Measurements from ENCODE around the gene CNGB1. TPM values are rescaled to one million over a fixed set of nuclear protein-coding genes. Genes with fewer than 3 reads are reported as not detected.

The CNGB1 gene
- total RNA-seq, 1 experiment from 2014 or later, result not detected

- DNase-seq (ENCODE audit: low read depth, low spot score) (peak; percentile 77), ATAC-seq (peak; percentile 87)
- ChIA-PET RAD21 (ENCODE audit: low non-redundant PET in 1 of 2, low total read pairs in 2 of 2, uncharacterized antibody in 2 of 2, unreplicated experiment in 2 of 2) (no interaction called here), POLR2A (interaction anchor here (1.0 kb wide), 1 partner anchor 266 kb away, joined by 4 read pairs; no protein-coding TSS in a partner anchor), CTCF (interaction anchor here (0.6 to 1.0 kb wide), 6 partner anchors 12 to 425 kb away, joined by 3 to 8 read pairs (median 4); no protein-coding TSS in a partner anchor)
- intact Hi-C loops (cut with micrococcal nuclease), result loop anchor here (1.0 to 10.0 kb wide), 2 partner anchors 102 to 276 kb away; no protein-coding TSS in a partner anchor
- peak within 1 kb of the TSS; percentile 87 for H3K27ac ChIP-seq (ENCODE audit: low read depth, low read length)
- peak within 1 kb of the TSS; percentile 83 to 85 for H3K4me3 ChIP-seq (replicated peaks in 1 of 2; ENCODE audit: low read depth in 1 of 2, low read length in 2 of 2)
- H3K4me1 ChIP-seq (ENCODE audit: control insufficient read depth in 1 of 2, insufficient read depth in 2 of 2, low read length in 2 of 2), result peaks cover 18 to 30% of the 10 kb centered on the region in 2 experiments; a peak in 3 of 4 replicates
- no peaks in the 10 kb centered on the region for H3K9me3 ChIP-seq (ENCODE audit: control insufficient read depth in 1 of 2, insufficient read depth in 1 of 2, low read depth in 1 of 2, low read length in 2 of 2)
- no peaks in the 10 kb centered on the region for H3K27me3 ChIP-seq (ENCODE audit: insufficient read depth, low read length)
- peak within 1 kb of the TSS; percentile 74 for H3K9ac ChIP-seq (ENCODE audit: low read length)
- peak within 1 kb of the TSS; percentile 99 for H3K4me2 ChIP-seq (ENCODE audit: low read length)
- H2AFZ ChIP-seq (ENCODE audit: low read depth, low read length, poor library complexity, severe bottlenecking), result peak within 1 kb of the TSS; percentile 78
- H3K79me2 ChIP-seq (ENCODE audit: insufficient read depth, low read length), result peaks cover 13% of the 10 kb centered on the region
- peaks cover 11 to 12% of the 10 kb centered on the region in 2 experiments; a peak in 3 of 4 replicates for H3K36me3 ChIP-seq (ENCODE audit: control insufficient read depth in 1 of 2, insufficient read depth in 2 of 2, low read length in 2 of 2)
- BruUV-seq (replicated peaks), result no TSS peak
- no peaks in the 10 kb centered on the region for H3K9me2 ChIP-seq (ENCODE audit: insufficient read depth)
- no peaks in the 10 kb centered on the region for H4K20me1 ChIP-seq (ENCODE audit: insufficient read depth)
- TF ChIP-seq SP1 (IDR thresholded peaks at IDR 0.05; ENCODE audit: low read depth), result peak; percentile 32; the same call in 1 of the 2 replicates
- TF ChIP-seq ZNF274 (IDR thresholded peaks at IDR 0.05; ENCODE audit: low read depth, low read length), result no peak
- TF ChIP-seq POLR2A (IDR thresholded peaks at IDR 0.05; ENCODE audit: borderline replicate concordance, extremely low read depth, insufficient read depth, insufficient read length), result peak; percentile 67
- TF ChIP-seq YY1 (IDR thresholded peaks at IDR 0.05; ENCODE audit: extremely low read depth, insufficient replicate concordance, low read depth, low read length), result no peak
- no peak for TF ChIP-seq FOSL1 (IDR thresholded peaks at IDR 0.05; ENCODE audit: low read depth)
- no peak for TF ChIP-seq ZFX (IDR thresholded peaks at IDR 0.05)
- peak; percentile 93 for TF ChIP-seq POLR2AphosphoS5 (IDR thresholded peaks at IDR 0.05; ENCODE audit: low read depth, low read length)
- TF ChIP-seq ELF1 (IDR thresholded peaks at IDR 0.05; ENCODE audit: borderline replicate concordance, low read depth), result no peak; the same call in 1 of the 2 replicates
- TF ChIP-seq CBX3 (IDR thresholded peaks at IDR 0.05; ENCODE audit: low read depth), result no peak
- TF ChIP-seq RAD21 (IDR thresholded peaks at IDR 0.05; ENCODE audit: low read depth), result peak; percentile 64
- 0 out of 2 replicates have a peak, but pooled peaks have one; percentile 24 for TF ChIP-seq MAX (IDR thresholded peaks at IDR 0.05)
- peak; percentile 82; the same call in 1 of the 2 replicates for TF ChIP-seq SIN3A (IDR thresholded peaks at IDR 0.05; ENCODE audit: low read depth)
- TF ChIP-seq JUND (IDR thresholded peaks at IDR 0.05), result no peak
- TF ChIP-seq EGR1 (IDR thresholded peaks at IDR 0.05; ENCODE audit: low read depth), result no peak
- TF ChIP-seq SRF (IDR thresholded peaks at IDR 0.05; ENCODE audit: low read depth), result no peak
- TF ChIP-seq REST (IDR thresholded peaks at IDR 0.05; ENCODE audit: low read depth), result no peak
- no peak for TF ChIP-seq EZH2phosphoT487 (IDR thresholded peaks at IDR 0.05; ENCODE audit: borderline replicate concordance)
- no peak for TF ChIP-seq EZH2 (IDR thresholded peaks at IDR 0.05)
- no peak for TF ChIP-seq ATF3 (IDR thresholded peaks at IDR 0.05)
- TF ChIP-seq CEBPB (IDR thresholded peaks at IDR 0.05; ENCODE audit: low read depth), result no peak
- TF ChIP-seq CTCF (IDR thresholded peaks at IDR 0.05 in 2 of 3, conservative IDR thresholded peaks at IDR 0.05 in 1 of 3; ENCODE audit: borderline replicate concordance in 1 of 3, insufficient read depth in 1 of 3, low read depth in 2 of 3, low read length in 2 of 3), result peak; percentile 33 to 60 (median 46); a peak in 3 of 6 replicates
These were observed 30.1 kb upstream of the CNGB1 start, which contains the start of gene USB1 for GRCh38 chr16:58000706-58001676. TSS of gene USB1 (plus strand) at chr16:58001407. CDS start at chr16:58001484, 77 bp downstream.

Data from HCT116 (cell line).